Activated naive CD4-positive, alpha-beta T cell treated with anti-CD3 and anti-CD28 coated beads, Interleukin-2, amount 10 ng/mL, durations not matched to agents 7 days and 5 days (primary cell): ENCODE measurements around the gene FAM53A.

Source experiments
- CTCF ChIA-PET: fragments of 350-600 bp; sonication (Branson Sonifier 250); formaldehyde crosslinking; loops from one replicate; lab custom pipeline; 2021; ENCODE audit warnings: antibody characterized with exemption; lab: Charles Lee
- DNase-seq: peaks from one replicate; pipeline ENCODE4 v3.0.0-alpha.2; 2020
- H3K27ac Mint-ChIP-seq: one replicate; pipeline ENCODE4 v1.8.0; 2021; ENCODE audit warnings: mild to moderate bottlenecking, moderate library complexity, mixed read lengths
- H3K27me3 Mint-ChIP-seq: one replicate; pipeline ENCODE4 v1.8.0; 2021; ENCODE audit warnings: mild to moderate bottlenecking, mixed read lengths
- H3K36me3 Mint-ChIP-seq: one replicate; pipeline ENCODE4 v1.8.0; 2021; ENCODE audit warnings: mixed read lengths
- H3K4me1 Mint-ChIP-seq: one replicate; pipeline ENCODE4 v1.8.0; 2021; ENCODE audit warnings: mixed read lengths
- H3K4me3 Mint-ChIP-seq: one replicate; pipeline ENCODE4 v1.8.0; 2021; ENCODE audit warnings: mild to moderate bottlenecking, moderate library complexity, mixed read lengths
- H3K9me3 Mint-ChIP-seq: one replicate; pipeline ENCODE4 v1.8.0; 2021; ENCODE audit warnings: mixed read lengths

The FAM53A gene

DNA sequence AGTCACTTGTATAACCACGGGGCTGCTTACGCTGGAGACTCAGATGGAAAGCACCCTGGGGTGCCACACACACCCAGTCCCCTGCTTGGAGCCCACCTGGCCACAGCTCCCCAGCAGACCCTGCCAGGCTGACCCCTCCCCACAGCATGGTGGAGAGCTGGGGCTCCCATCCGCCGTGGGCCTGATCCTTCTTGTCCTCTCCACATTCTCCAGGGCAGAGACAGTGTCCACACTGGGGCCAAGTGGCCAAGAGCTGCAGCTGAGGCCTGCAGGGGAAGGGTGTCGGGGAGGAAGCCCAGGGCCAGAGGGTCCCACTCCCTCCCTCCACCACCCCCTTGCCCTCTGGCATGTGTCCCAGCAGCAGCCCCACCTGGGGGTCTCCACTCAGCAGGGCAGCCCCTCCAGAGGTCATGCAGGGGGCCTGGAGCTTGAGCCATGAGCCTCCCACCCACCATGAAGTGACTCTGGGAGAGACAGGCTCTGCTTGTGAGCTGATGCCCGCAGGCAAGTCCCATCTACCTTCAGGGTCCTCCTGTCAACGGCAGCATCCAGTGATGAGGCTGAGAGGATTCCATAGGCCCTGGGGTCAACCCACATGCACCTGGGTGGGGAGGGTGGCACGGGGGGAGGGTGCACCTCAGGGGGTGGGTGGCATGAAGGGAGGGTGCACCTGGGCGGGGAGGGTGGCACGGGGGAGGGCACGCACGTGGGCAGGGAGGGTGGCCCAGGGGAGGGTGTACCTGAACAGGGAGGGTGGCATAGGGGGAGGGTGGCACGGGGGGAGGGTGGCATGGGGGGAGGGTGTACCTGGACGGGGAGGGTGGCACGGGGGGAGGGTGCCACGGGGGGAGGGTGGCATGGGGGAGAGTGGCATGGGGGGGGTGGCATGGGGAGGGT is 56.4 kb downstream of the FAM53A start:
- CTCF ChIA-PET, result interaction anchor here (1.2 kb wide), 1 partner anchor 272 kb away, joined by 5 read pairs; no protein-coding TSS in a partner anchor
- peaks cover 3% of the 10 kb centered on the region for H3K9me3 Mint-ChIP-seq
- no peaks in the 10 kb centered on the region for H3K4me1 Mint-ChIP-seq
- no peak overlapping the region for H3K4me3 Mint-ChIP-seq
- H3K36me3 Mint-ChIP-seq, result no peaks in the 10 kb centered on the region
- no peak overlapping the region for H3K27ac Mint-ChIP-seq
- DNase-seq, result no peak
- H3K27me3 Mint-ChIP-seq, result peaks cover 6% of the 10 kb centered on the region

DNA sequence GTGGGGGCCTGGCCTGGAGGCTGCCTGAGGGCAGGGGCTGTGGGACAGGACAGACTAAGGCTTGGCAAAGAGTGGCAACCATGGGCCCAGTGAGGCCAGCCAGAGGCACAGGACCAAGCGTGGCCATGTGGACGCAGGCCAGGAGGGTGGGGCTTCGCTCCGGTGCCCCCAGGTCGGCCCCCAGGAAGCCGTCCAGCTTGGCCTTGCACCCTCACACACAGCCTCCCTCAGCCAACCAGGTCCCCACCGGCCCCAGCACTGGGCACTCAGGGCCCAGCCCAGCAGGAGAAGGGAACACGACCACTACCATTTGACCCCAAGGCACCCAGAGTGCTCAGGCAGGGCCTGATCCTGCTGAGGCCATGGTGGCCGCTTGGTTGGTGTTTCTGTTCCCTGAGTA is 57.2 kb downstream of the FAM53A start:
- Mint-ChIP-seq H3K4me3 (no peak overlapping the region), H3K36me3 (no peaks in the 10 kb centered on the region), H3K27ac (no peak overlapping the region), H3K27me3 (no peaks in the 10 kb centered on the region), H3K9me3 (peaks cover 3% of the 10 kb centered on the region), H3K4me1 (no peaks in the 10 kb centered on the region)
- DNase-seq, result no peak
- CTCF ChIA-PET, result interaction anchor here (1.2 kb wide), 1 partner anchor 271 kb away, joined by 5 read pairs; no protein-coding TSS in a partner anchor

DNA sequence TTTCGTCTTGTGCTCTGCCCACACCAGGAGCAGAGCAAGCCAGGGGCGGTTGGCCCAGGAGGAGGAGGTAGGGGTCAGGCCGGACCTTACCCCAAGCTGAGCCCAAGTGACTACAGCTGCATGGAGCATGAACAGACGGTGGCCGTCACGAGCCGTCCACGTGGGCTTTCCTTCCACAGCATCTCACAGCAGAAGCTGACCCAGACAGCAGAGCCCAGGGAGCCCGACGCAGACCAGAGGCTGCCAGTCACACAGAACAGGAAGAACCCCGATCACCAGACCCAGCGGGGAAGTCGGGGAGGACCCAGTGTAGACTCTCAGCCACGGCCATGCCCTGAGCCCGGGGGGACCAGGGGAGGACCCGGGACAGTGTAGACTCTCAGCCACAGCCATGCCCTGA is 58.0 kb downstream of the FAM53A start:
- H3K4me3 Mint-ChIP-seq, result no peak overlapping the region
- no peaks in the 10 kb centered on the region for H3K36me3 Mint-ChIP-seq
- H3K4me1 Mint-ChIP-seq, result no peaks in the 10 kb centered on the region
- H3K9me3 Mint-ChIP-seq, result peaks cover 3% of the 10 kb centered on the region
- H3K27ac Mint-ChIP-seq, result no peak overlapping the region
- H3K27me3 Mint-ChIP-seq, result no peaks in the 10 kb centered on the region
- DNase-seq, result no peak
- CTCF ChIA-PET, result no interaction called here

DNA sequence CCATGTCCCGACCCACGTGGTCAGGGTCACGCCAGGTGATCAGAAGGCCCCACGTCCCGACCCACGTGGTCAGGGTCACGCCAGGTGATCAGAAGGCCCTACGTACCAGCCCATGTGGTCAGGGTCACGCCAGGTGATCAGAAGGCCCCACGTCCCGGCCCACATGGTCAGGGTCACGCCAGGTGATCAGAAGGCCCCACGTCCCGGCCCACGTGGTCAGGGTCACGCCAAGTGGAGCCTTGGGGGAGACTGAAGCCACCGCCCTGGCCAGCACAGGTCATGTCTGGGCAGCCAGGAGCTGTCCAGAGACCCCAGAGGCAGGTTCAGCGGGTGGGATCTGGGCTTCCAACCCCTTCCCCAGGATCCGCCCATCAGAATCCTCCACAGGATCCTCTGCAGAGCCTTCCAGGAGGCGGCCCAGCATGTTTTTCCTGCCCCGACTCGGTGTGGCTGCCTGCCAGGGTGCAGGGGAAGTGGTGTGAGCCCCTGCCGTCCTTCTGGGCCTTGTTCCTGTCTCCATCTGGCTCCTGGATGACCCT is 58.4 kb downstream of the FAM53A start:
- Mint-ChIP-seq H3K36me3 (no peaks in the 10 kb centered on the region), H3K27me3 (no peaks in the 10 kb centered on the region), H3K9me3 (peaks cover 4% of the 10 kb centered on the region), H3K27ac (no peak overlapping the region), H3K4me1 (peaks cover under 1% of the 10 kb centered on the region), H3K4me3 (no peak overlapping the region)
- CTCF ChIA-PET, result no interaction called here
- no peak for DNase-seq

DNA sequence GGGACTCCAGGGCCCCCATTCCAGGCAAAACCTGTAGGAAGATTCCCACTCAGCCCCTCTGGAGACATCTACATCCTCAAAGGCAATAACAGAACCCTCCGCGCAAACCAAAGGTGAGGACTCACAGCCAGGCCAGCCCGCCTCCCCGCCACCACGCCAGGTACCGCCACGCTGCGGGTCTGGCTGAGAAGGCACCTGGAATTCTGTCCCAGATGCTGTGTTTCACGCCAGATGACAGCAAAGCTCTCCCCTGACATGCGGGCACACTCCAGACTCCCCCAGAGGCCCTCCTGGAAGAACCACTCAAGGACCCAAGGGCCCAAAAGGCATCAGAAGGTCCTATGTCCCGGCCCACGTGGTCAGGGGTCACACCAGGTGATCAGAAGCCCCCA is 59.6 kb downstream of the FAM53A start:
- Mint-ChIP-seq H3K4me3 (no peak overlapping the region), H3K36me3 (no peaks in the 10 kb centered on the region), H3K4me1 (peaks cover 5% of the 10 kb centered on the region), H3K9me3 (peaks cover 7% of the 10 kb centered on the region), H3K27me3 (no peaks in the 10 kb centered on the region), H3K27ac (no peak overlapping the region)
- DNase-seq, result no peak
- CTCF ChIA-PET, result no interaction called here

GRCh38 chr4:1623821-1624518 is 60.1 kb downstream of the FAM53A start:
- CTCF ChIA-PET, result no interaction called here
- Mint-ChIP-seq H3K4me1 (peaks cover 5% of the 10 kb centered on the region), H3K36me3 (no peaks in the 10 kb centered on the region), H3K9me3 (peaks cover 7% of the 10 kb centered on the region), H3K27me3 (no peaks in the 10 kb centered on the region), H3K27ac (no peak overlapping the region), H3K4me3 (no peak overlapping the region)
- no peak for DNase-seq

- Mint-ChIP-seq H3K9me3 (peaks cover 7% of the 10 kb centered on the region), H3K36me3 (no peaks in the 10 kb centered on the region), H3K4me3 (no peak overlapping the region), H3K27me3 (no peaks in the 10 kb centered on the region), H3K4me1 (peaks cover 5% of the 10 kb centered on the region), H3K27ac (no peak overlapping the region)
- DNase-seq, result no peak
- CTCF ChIA-PET, result no interaction called here
Measured at GRCh38 chr4:1623400-1623799, 60.7 kb downstream of the FAM53A start.

- Mint-ChIP-seq H3K27ac (no peak overlapping the region), H3K4me1 (peaks cover 5% of the 10 kb centered on the region), H3K9me3 (peaks cover 7% of the 10 kb centered on the region), H3K4me3 (no peak overlapping the region), H3K27me3 (no peaks in the 10 kb centered on the region), H3K36me3 (no peaks in the 10 kb centered on the region)
- CTCF ChIA-PET, result no interaction called here
- no peak for DNase-seq
Measured at GRCh38 chr4:1622956-1623355, 61.2 kb downstream of the FAM53A start.

DNA sequence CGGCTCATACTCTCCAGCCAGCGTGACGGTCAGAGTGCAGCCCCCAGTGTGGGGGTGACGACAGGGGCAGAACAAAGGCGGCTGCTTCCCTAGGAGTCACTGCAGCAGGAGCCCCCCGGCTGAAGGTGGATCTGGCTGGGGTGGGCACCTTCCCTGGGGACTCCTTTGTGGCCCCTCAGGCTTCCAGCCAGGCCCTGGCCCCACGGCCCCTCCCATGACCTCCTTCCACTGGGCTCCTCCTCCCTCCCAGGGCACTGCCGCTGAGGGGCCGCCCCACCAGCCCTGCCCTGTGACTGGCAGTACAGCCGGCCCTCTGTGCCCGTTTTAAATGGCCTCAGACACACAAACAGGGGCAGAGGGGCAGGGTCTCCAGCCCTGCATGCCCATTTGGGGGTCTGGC is 61.9 kb downstream of the FAM53A start:
- no peak for DNase-seq
- Mint-ChIP-seq H3K4me1 (peaks cover 8% of the 10 kb centered on the region), H3K27me3 (no peaks in the 10 kb centered on the region), H3K27ac (no peak overlapping the region), H3K36me3 (peaks cover 4% of the 10 kb centered on the region), H3K9me3 (peaks cover 13% of the 10 kb centered on the region), H3K4me3 (no peak overlapping the region)
- CTCF ChIA-PET, result no interaction called here

- no peak overlapping the region for H3K27ac Mint-ChIP-seq
- CTCF ChIA-PET, result no interaction called here
- H3K27me3 Mint-ChIP-seq, result no peaks in the 10 kb centered on the region
- no peak overlapping the region for H3K4me3 Mint-ChIP-seq
- DNase-seq, result no peak
- H3K4me1 Mint-ChIP-seq, result peaks cover 8% of the 10 kb centered on the region
- peaks cover 13% of the 10 kb centered on the region for H3K9me3 Mint-ChIP-seq
- peaks cover 4% of the 10 kb centered on the region for H3K36me3 Mint-ChIP-seq
Measured at GRCh38 chr4:1621526-1621925, 62.6 kb downstream of the FAM53A start.

DNA sequence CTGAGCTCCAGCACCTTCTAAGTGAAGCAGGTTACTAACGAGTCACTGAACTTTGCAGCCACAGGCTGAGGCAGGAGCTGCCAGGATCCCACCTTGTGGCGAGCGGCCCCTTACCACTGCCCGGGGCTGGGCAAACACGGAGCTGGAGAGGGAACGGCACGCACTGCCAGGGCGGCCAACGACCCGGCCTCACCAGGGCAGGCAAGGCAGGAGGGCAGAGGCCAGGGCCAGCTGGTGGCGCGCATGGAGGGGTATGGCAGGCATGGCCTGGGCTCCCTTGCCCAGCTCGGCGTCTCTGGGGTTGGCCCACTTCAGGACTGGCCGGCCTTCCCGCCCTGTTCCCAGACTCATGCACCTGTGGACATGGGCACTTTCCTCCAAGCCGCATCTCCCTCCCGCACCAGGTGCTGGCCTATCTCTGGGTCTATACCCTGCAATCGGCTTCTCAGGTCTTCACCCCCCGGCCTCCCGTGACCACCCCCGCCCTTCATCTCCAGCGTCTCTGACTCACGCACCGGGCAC is 64.9 kb downstream of the FAM53A start:
- CTCF ChIA-PET, result interaction anchor here (1.3 kb wide), 1 partner anchor 10 kb away, joined by 4 read pairs; no protein-coding TSS in a partner anchor
- H3K4me3 Mint-ChIP-seq, result no peak overlapping the region
- peaks cover 21% of the 10 kb centered on the region for H3K9me3 Mint-ChIP-seq
- DNase-seq, result no peak
- no peaks in the 10 kb centered on the region for H3K27me3 Mint-ChIP-seq
- no peak overlapping the region for H3K27ac Mint-ChIP-seq
- H3K36me3 Mint-ChIP-seq, result peaks cover 14% of the 10 kb centered on the region
- peaks cover 27% of the 10 kb centered on the region for H3K4me1 Mint-ChIP-seq

DNA sequence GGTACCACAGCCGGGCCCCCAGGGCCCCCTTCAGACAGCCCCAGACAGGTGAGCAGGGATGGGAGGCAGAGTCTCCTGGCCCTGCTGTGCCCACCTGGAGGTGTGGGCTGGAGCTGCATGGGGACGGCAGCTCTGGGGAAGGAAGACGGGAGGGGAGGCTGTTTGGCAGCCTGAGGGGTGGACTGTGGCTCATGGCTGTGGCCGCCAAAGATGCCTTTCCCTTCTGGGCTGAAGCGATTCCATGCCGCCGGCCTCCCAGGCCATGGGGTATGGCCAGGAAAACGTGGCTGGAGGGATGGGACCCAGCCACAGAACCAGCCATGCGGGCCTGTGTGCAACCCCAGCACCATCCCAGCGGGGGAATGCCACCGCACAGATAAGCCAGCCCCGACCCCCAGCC is 65.7 kb downstream of the FAM53A start:
- CTCF ChIA-PET, result interaction anchor here (1.3 kb wide), 1 partner anchor 11 kb away, joined by 4 read pairs; no protein-coding TSS in a partner anchor
- Mint-ChIP-seq H3K27me3 (no peaks in the 10 kb centered on the region), H3K36me3 (peaks cover 17% of the 10 kb centered on the region), H3K4me3 (no peak overlapping the region), H3K9me3 (peaks cover 24% of the 10 kb centered on the region), H3K27ac (no peak overlapping the region), H3K4me1 (peaks cover 30% of the 10 kb centered on the region)
- DNase-seq, result no peak

- peaks cover 30% of the 10 kb centered on the region for H3K4me1 Mint-ChIP-seq
- DNase-seq, result no peak
- no peaks in the 10 kb centered on the region for H3K27me3 Mint-ChIP-seq
- H3K36me3 Mint-ChIP-seq, result peaks cover 17% of the 10 kb centered on the region
- peaks cover 24% of the 10 kb centered on the region for H3K9me3 Mint-ChIP-seq
- H3K4me3 Mint-ChIP-seq, result no peak overlapping the region
- H3K27ac Mint-ChIP-seq, result peak overlapping the region; percentile 72
- CTCF ChIA-PET, result no interaction called here
Measured at GRCh38 chr4:1616557-1616930, 67.6 kb downstream of the FAM53A start.

- peaks cover 17% of the 10 kb centered on the region for H3K36me3 Mint-ChIP-seq
- H3K4me1 Mint-ChIP-seq, result peaks cover 30% of the 10 kb centered on the region
- H3K27ac Mint-ChIP-seq, result peak overlapping the region; percentile 82
- peaks cover 24% of the 10 kb centered on the region for H3K9me3 Mint-ChIP-seq
- CTCF ChIA-PET, result no interaction called here
- H3K4me3 Mint-ChIP-seq, result no peak overlapping the region
- no peak for DNase-seq
- H3K27me3 Mint-ChIP-seq, result no peaks in the 10 kb centered on the region
Measured at GRCh38 chr4:1615786-1616556, 68.1 kb downstream of the FAM53A start.
